H9 (cell line): ENCODE data around the gene P2RX5. TPM values are rescaled to one million over a fixed set of nuclear protein-coding genes. Genes with fewer than 3 reads are reported as not detected.
A peak's percentile ranks its signal among the peaks of the same experiment; 100 is the strongest.

Source experiments
- DNase-seq: peaks from one replicate; pipeline ENCODE4 v3.0.0-alpha.2; 2017
- H2AFZ ChIP-seq: one replicate; pipeline ENCODE4 v1.6.1; 2013; ENCODE audit warnings: mild to moderate bottlenecking, low read length, control low read depth, moderate library complexity
- H2AK5ac ChIP-seq: 2 replicates; pipeline ENCODE4 v1.6.1; 2013; ENCODE audit warnings: low read length, control low read depth, mixed read lengths; ENCODE audit not compliant: insufficient read length
- H2BK120ac ChIP-seq: one replicate; pipeline ENCODE4 v1.6.1; 2013; ENCODE audit warnings: low read depth, mild to moderate bottlenecking, low read length, control low read depth, inconsistent platforms; ENCODE audit not compliant: poor library complexity, severe bottlenecking
- H2BK12ac ChIP-seq: 2 replicates; pipeline ENCODE4 v1.6.1; 2013; ENCODE audit warnings: low read length, control low read depth, mixed read lengths, low read depth; ENCODE audit not compliant: insufficient read length
- H2BK15ac ChIP-seq: 2 replicates; pipeline ENCODE4 v1.6.1; 2013; ENCODE audit warnings: low read depth, low read length, control low read depth
- H2BK20ac ChIP-seq: one replicate; pipeline ENCODE4 v1.6.1; 2013; ENCODE audit warnings: low read depth, mild to moderate bottlenecking, low read length, control low read depth, inconsistent platforms; ENCODE audit not compliant: poor library complexity, severe bottlenecking
- H2BK5ac ChIP-seq: 2 replicates; pipeline ENCODE4 v1.6.1; 2013; ENCODE audit warnings: low read length, control low read depth, mixed read lengths; ENCODE audit not compliant: insufficient read length
- H3K14ac ChIP-seq: 2 replicates; pipeline ENCODE4 v1.6.1; 2013; ENCODE audit warnings: low read length, control low read depth; ENCODE audit not compliant: insufficient read depth
- H3K18ac ChIP-seq: 2 replicates; pipeline ENCODE4 v1.6.1; 2013; ENCODE audit warnings: low read depth, mild to moderate bottlenecking, mixed read lengths, low read length, control low read depth; ENCODE audit not compliant: insufficient read length
- H3K23ac ChIP-seq: 2 replicates; pipeline ENCODE4 v1.6.1; 2013; ENCODE audit warnings: low read length, control low read depth, mixed read lengths, low read depth; ENCODE audit not compliant: insufficient read length
- H3K23me2 ChIP-seq: 2 replicates; pipeline ENCODE4 v1.6.1; 2013; ENCODE audit warnings: low read depth, mild to moderate bottlenecking, mixed read lengths, low read length, control low read depth; ENCODE audit not compliant: insufficient read length, poor library complexity, severe bottlenecking
- H3K27ac ChIP-seq: 2 replicates; pipeline ENCODE4 v1.5.1; 2013; ENCODE audit warnings: low read length, control low read depth, mixed read lengths, low read depth; ENCODE audit not compliant: insufficient read length
- H3K27me3 ChIP-seq: 2 replicates; pipeline ENCODE4 v1.6.1; 2013; ENCODE audit warnings: low read length, control low read depth, inconsistent platforms; ENCODE audit not compliant: insufficient read depth
- H3K4ac ChIP-seq: 2 replicates; pipeline ENCODE4 v1.6.1; 2013; ENCODE audit warnings: low read depth, mild to moderate bottlenecking, control low read depth, inconsistent platforms, low read length, moderate library complexity
- H3K4me1 ChIP-seq: 2 replicates; pipeline ENCODE4 v1.6.1; 2013; ENCODE audit warnings: low read length, control low read depth, inconsistent platforms; ENCODE audit not compliant: insufficient read depth
- H3K4me2 ChIP-seq: 2 replicates; pipeline ENCODE4 v1.6.1; 2013; ENCODE audit warnings: low read length, control low read depth, mixed read lengths; ENCODE audit not compliant: insufficient read length, insufficient read depth
- H3K56ac ChIP-seq: 2 replicates; pipeline ENCODE4 v1.6.1; 2013; ENCODE audit warnings: low read depth, mild to moderate bottlenecking, mixed read lengths, low read length, control low read depth; ENCODE audit not compliant: insufficient read length
- H3K79me1 ChIP-seq: 2 replicates; pipeline ENCODE4 v1.6.1; 2013; ENCODE audit warnings: low read depth, mild to moderate bottlenecking, moderate library complexity, low read length, control low read depth, inconsistent platforms; ENCODE audit not compliant: insufficient read depth, poor library complexity, severe bottlenecking
- H3K79me2 ChIP-seq: 2 replicates; pipeline ENCODE4 v1.6.1; 2013; ENCODE audit warnings: low read length, control low read depth, inconsistent platforms; ENCODE audit not compliant: insufficient read depth
- H3K9ac ChIP-seq: 2 replicates; pipeline ENCODE4 v1.6.1; 2013; ENCODE audit warnings: low read length, control low read depth, mixed read lengths; ENCODE audit not compliant: insufficient read length; ENCODE audit errors: extremely low read depth
- H3K9me3 ChIP-seq: one replicate; pipeline ENCODE4 v1.6.1; 2013; ENCODE audit warnings: low read depth, low read length, inconsistent platforms; ENCODE audit not compliant: control insufficient read depth
- H3T11ph ChIP-seq: one replicate; pipeline ENCODE4 v1.6.1; 2013; ENCODE audit warnings: mild to moderate bottlenecking, low read length, control low read depth, inconsistent platforms
- H4K20me1 ChIP-seq: one replicate; pipeline ENCODE4 v1.6.1; 2013; ENCODE audit not compliant: control insufficient read depth, insufficient read length, insufficient read depth
- H4K5ac ChIP-seq: 2 replicates; pipeline ENCODE4 v1.6.1; 2013; ENCODE audit warnings: low read depth, mild to moderate bottlenecking, mixed read lengths, low read length, control low read depth; ENCODE audit not compliant: insufficient read length
- H4K8ac ChIP-seq: replicated peaks from 2 replicates; pipeline ENCODE4 v1.6.1; 2013; ENCODE audit warnings: low read length, control low read depth, mixed read lengths, low read depth; ENCODE audit not compliant: insufficient read length
- H4K91ac ChIP-seq: 2 replicates; pipeline ENCODE4 v1.6.1; 2013; ENCODE audit warnings: low read depth, mild to moderate bottlenecking, moderate library complexity, mixed read lengths, low read length, control low read depth; ENCODE audit not compliant: insufficient read length
- H3K27ac Mint-ChIP-seq, 3 experiments: 2 replicates in 2 of 3; 3 replicates in 1 of 3; pipeline ENCODE4 v1.8.0; 2020 to 2021; ENCODE audit warnings: mixed read lengths in 3 of 3, mild to moderate bottlenecking in 1 of 3, moderate library complexity in 1 of 3
- H3K27me3 Mint-ChIP-seq: 2 replicates; pipeline ENCODE4 v1.8.0; 2021; ENCODE audit warnings: low read depth, mild to moderate bottlenecking, moderate library complexity, mixed read lengths
- H3K36me3 Mint-ChIP-seq, 3 experiments: 2 replicates in 2 of 3; 3 replicates in 1 of 3; pipeline ENCODE4 v1.8.0; 2020 to 2021; ENCODE audit warnings: low read depth in 3 of 3, mixed read lengths in 3 of 3; ENCODE audit not compliant: insufficient read depth in 1 of 3
- H3K4me1 Mint-ChIP-seq, 2 experiments: 2 replicates each; pipeline ENCODE4 v1.8.0; 2020; ENCODE audit warnings: mixed read lengths in 2 of 2
- H3K4me3 Mint-ChIP-seq, 2 experiments: 2 replicates in 1 of 2; 3 replicates in 1 of 2; pipeline ENCODE4 v1.8.0; 2020 to 2021; ENCODE audit warnings: mild to moderate bottlenecking in 2 of 2, mixed read lengths in 2 of 2, moderate library complexity in 1 of 2
- H3K9me3 Mint-ChIP-seq, 2 experiments: 2 replicates in 1 of 2; 3 replicates in 1 of 2; pipeline ENCODE4 v1.8.0; 2020; ENCODE audit warnings: mild to moderate bottlenecking in 2 of 2, mixed read lengths in 2 of 2, moderate library complexity in 1 of 2
- CTCF ChIP-seq: fragments of 200-600 bp; sonication (generic); conservative IDR thresholded peaks from 3 replicates; pipeline ENCODE4 v1.8.0; 2021; ENCODE audit warnings: antibody characterized with exemption, mild to moderate bottlenecking
- WGBS: extraction: QIAGEN DNeasy Blood & Tissue Kit; methylation state at CpG from one replicate; pipeline ENCODE4 v1.1.7; 2013; ENCODE audit warnings: missing lambda C conversion rate, low lambda C conversion rate, mixed read lengths; ENCODE audit not compliant: insufficient read length; ENCODE audit errors: extremely low coverage; 5-methylcytosine and 5-hydroxymethylcytosine counted together
- total RNA-seq: library from RNA; stranded (reverse); gene quantifications from 2 replicates; pipeline ENCODE4 v1.2.1, GENCODE V29; 2021

P2RX5 gene
- total RNA-seq, 1 experiment from 2014 or later = 4.7 TPM

GRCh38 chr17:3641717-3642486 is 54.1 kb downstream of the P2RX5 start:
- Histone ChIP-seq H4K5ac (no peak overlapping the region), H3T11ph (no peak overlapping the region), H3K79me2 (no peaks in the 10 kb centered on the region), H4K20me1 (no peaks in the 10 kb centered on the region), H3K56ac (no peak overlapping the region), H3K18ac (no peak overlapping the region), H2BK120ac (no peak overlapping the region), H3K27ac (no peak overlapping the region), H3K9me3 (no peaks in the 10 kb centered on the region), H2BK20ac (no peak overlapping the region), H3K4me1 (no peaks in the 10 kb centered on the region; the same call in 1 of the 2 replicates), H4K8ac (no peak overlapping the region), H2BK15ac (no peak overlapping the region), H3K23me2 (peaks cover 4% of the 10 kb centered on the region), H3K9ac (no peak overlapping the region), H2BK12ac (no peak overlapping the region), H2AFZ (no peak overlapping the region), H2AK5ac (no peak overlapping the region), H3K4me2 (no peak overlapping the region), H3K14ac (no peak overlapping the region), H3K23ac (no peak overlapping the region), H4K91ac (no peak overlapping the region), H3K27me3 (no peaks in the 10 kb centered on the region), H2BK5ac (no peak overlapping the region), H3K79me1 (no peaks in the 10 kb centered on the region), H3K4ac (no peak overlapping the region; the same call in 1 of the 2 replicates)
- H3K36me3 Mint-ChIP-seq = peaks cover 3 to 28% (median 23%) of the 10 kb centered on the region in 3 experiments; a peak in 6 of 7 replicates
- no CpG with 5 or more reads among the region's 19 CpGs for WGBS
- H3K4me1 Mint-ChIP-seq = peaks cover 20 to 22% of the 10 kb centered on the region in 2 experiments
- no peak for DNase-seq
- no peaks in the 10 kb centered on the region for H3K9me3 Mint-ChIP-seq
- no peaks in the 10 kb centered on the region for H3K27me3 Mint-ChIP-seq
- H3K4me3 Mint-ChIP-seq = no peak overlapping the region
- peak overlapping the region in 1 of 3 experiments; percentile 74; a peak in 3 of 7 replicates for H3K27ac Mint-ChIP-seq
- no peak for TF ChIP-seq CTCF
